Measurements from ENCODE around the gene TCHH. TPM values are rescaled to one million over a fixed set of nuclear protein-coding genes. Genes with fewer than 3 reads are reported as not detected.
A peak's percentile ranks its signal among the peaks of the same experiment; 100 is the strongest.
"Not testable (repeated sequence)": the region's sequence is repeated elsewhere in the genome, so short reads cannot be mapped to it uniquely, and the experiment has no call there.

The TCHH gene
- polyA plus RNA-seq, 1 donor: 0.22 TPM

GRCh38 chr1:152104854-152105253 lies 10.4 kb downstream of the TCHH start:
- peaks cover 8% of the 10 kb centered on the region for H3K4me1 ChIP-seq (ENCODE audit: control insufficient read depth, insufficient read depth, low read length)
- no peak overlapping the region for H3K27ac ChIP-seq (ENCODE audit: low read length)
- H3K9me3 ChIP-seq (ENCODE audit: control insufficient read depth, low read depth, low read length): peaks cover 16% of the 10 kb centered on the region
- no CpG with 5 or more reads among the region's 2 CpGs for WGBS (ENCODE audit: insufficient coverage, low lambda C conversion rate)
- H3K36me3 ChIP-seq (ENCODE audit: control insufficient read depth, insufficient read depth, low read length): no peaks in the 10 kb centered on the region
- peaks cover 63% of the 10 kb centered on the region for H3K27me3 ChIP-seq (ENCODE audit: control insufficient read depth, insufficient read depth, low read length)
- H3K4me3 ChIP-seq (ENCODE audit: low read length): no peak overlapping the region
- no peak for DNase-seq

DNA sequence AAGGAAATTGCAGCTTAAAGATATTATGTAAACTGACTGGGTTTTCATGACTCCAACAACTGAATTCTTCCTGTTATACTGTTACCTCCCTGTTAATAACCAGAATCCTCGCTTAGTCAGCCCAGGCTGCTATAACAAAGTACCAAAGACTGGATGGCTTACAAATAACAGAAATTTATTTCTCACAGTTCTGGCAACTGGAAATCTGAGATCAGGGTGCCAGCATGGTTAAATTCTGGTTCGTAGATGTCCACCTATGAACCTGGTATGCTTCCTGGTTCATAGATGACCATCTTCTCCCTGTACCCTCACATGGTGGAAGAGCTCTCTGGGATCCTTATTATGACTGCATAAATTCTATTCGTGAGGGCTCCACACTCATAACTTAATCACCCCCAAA lies 18.3 kb downstream of the TCHH start:
- Histone ChIP-seq H3K4me3 (ENCODE audit: low read length) (no peak overlapping the region), H3K36me3 (ENCODE audit: control insufficient read depth, insufficient read depth, low read length) (no peaks in the 10 kb centered on the region), H3K4me1 (ENCODE audit: control insufficient read depth, insufficient read depth, low read length) (no peaks in the 10 kb centered on the region), H3K9me3 (ENCODE audit: control insufficient read depth, low read depth, low read length) (no peaks in the 10 kb centered on the region), H3K27me3 (ENCODE audit: control insufficient read depth, insufficient read depth, low read length) (peaks cover 4% of the 10 kb centered on the region), H3K27ac (ENCODE audit: low read length) (no peak overlapping the region)
- DNase-seq: no peak
- WGBS (ENCODE audit: insufficient coverage, low lambda C conversion rate): 80% methylated on average over 1 of the region's 3 CpGs

DNA sequence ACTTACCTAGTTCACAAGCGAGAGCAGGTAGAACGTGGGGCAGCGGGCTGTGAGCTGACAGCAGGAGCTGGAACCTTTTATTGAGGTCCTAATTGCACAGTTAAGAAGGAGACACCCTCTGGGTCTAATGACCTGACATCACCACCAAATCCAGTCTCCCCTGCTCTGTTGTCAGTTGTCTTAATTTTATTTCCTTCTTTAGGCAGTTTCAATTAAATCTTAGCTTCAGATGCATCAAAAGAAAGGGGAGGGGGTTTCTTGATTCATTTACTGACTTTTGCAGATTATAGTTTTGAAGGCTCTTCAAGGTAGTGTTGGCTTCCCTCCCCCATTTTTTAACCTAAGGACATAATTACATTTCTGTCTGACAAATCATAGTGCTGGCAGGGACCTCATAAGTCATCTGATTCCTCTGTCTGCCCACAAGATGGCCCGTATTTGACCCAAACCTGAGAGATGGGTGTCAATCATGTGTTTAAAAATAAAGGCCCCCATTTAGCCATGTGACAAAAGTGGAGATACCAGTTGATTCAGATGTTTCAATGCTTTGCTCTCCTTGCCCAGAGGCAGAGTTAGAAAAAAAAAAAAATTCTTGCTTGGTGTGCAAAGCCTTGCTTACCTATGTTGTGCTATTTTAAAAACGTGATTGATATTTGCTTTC lies 26.1 kb downstream of the TCHH start, which contains the start of gene TCHHL1:
Gene TCHHL1, minus strand, starts transcription at position 51 of the 661 bp plus-strand sequence. CDS start 921 bp downstream, outside the sequence.
- Histone ChIP-seq H3K4me1 (ENCODE audit: control insufficient read depth, insufficient read depth, low read length) (peaks cover 4% of the 10 kb centered on the region), H3K4me3 (ENCODE audit: low read length) (no peak within 1 kb of the TSS), H3K36me3 (ENCODE audit: control insufficient read depth, insufficient read depth, low read length) (no peaks in the 10 kb centered on the region), H3K27ac (ENCODE audit: low read length) (no peak within 1 kb of the TSS), H3K27me3 (ENCODE audit: control insufficient read depth, insufficient read depth, low read length) (peaks cover 22% of the 10 kb centered on the region), H3K9me3 (ENCODE audit: control insufficient read depth, low read depth, low read length) (no peaks in the 10 kb centered on the region)
- no CpG with 5 or more reads among the region's 5 CpGs for WGBS (ENCODE audit: insufficient coverage, low lambda C conversion rate)
- DNase-seq: no peak

GRCh38 chr1:152086760-152087159 lies 28.5 kb downstream of the TCHH start:
- no peak overlapping the region for H3K27ac ChIP-seq (ENCODE audit: low read length)
- H3K27me3 ChIP-seq (ENCODE audit: control insufficient read depth, insufficient read depth, low read length): peaks cover 22% of the 10 kb centered on the region
- H3K36me3 ChIP-seq (ENCODE audit: control insufficient read depth, insufficient read depth, low read length): no peaks in the 10 kb centered on the region
- H3K4me3 ChIP-seq (ENCODE audit: low read length): no peak overlapping the region
- peaks cover 4% of the 10 kb centered on the region for H3K4me1 ChIP-seq (ENCODE audit: control insufficient read depth, insufficient read depth, low read length)
- H3K9me3 ChIP-seq (ENCODE audit: control insufficient read depth, low read depth, low read length): no peaks in the 10 kb centered on the region
- no peak for DNase-seq

DNA sequence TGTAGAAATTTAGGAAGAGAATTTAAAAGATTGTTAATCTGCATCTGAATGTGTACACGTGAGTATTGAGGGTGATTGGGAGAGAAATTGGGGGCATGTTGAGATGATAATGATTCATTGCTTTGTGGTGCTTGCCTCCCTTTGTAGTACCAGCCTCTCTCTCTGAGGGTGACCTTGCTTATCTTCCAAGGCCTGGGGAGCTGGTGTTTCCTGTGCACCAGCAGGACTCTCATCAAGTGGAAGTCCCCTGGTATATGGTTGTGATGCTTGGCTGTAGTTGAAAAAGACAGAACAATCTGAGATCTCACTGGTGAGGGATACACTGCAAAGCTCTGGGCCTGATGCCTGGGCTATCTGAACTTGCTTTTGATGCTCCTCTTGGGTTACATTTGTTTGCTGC lies 30.4 kb downstream of the TCHH start:
- Histone ChIP-seq H3K36me3 (ENCODE audit: control insufficient read depth, insufficient read depth, low read length) (no peaks in the 10 kb centered on the region), H3K4me3 (ENCODE audit: low read length) (no peak overlapping the region), H3K27ac (ENCODE audit: low read length) (no peak overlapping the region), H3K27me3 (ENCODE audit: control insufficient read depth, insufficient read depth, low read length) (peaks cover 22% of the 10 kb centered on the region), H3K4me1 (ENCODE audit: control insufficient read depth, insufficient read depth, low read length) (peaks cover 1% of the 10 kb centered on the region), H3K9me3 (ENCODE audit: control insufficient read depth, low read depth, low read length) (no peaks in the 10 kb centered on the region)
- no CpG with 5 or more reads among the region's 1 CpG for WGBS (ENCODE audit: insufficient coverage, low lambda C conversion rate)
- DNase-seq: no peak

DNA sequence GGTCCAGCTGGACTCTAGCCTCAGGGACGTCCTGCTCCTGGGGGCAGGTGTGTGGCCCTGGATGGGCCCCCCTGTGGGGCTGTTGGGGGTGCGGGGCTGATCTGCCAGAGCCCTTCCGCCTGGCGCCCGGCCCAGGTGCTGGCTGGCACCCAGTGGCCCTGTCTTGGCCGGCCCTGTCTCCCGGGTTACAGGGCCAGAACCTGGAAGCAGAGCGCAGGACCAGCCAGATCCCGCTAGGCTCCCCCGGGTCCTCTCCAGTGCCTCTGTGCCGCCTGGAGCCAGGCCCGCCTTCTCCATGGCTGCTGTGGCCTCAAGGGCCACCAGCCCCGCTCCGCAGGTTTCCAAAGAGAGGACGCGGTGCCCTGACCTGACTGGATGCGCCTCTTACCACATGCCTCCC lies 34.2 kb downstream of the TCHH start:
- H3K27ac ChIP-seq (ENCODE audit: low read length); H3K9me3 ChIP-seq (ENCODE audit: control insufficient read depth, low read depth, low read length); DNase-seq; H3K4me3 ChIP-seq (ENCODE audit: low read length); H3K36me3 ChIP-seq (ENCODE audit: control insufficient read depth, insufficient read depth, low read length); H3K4me1 ChIP-seq (ENCODE audit: control insufficient read depth, insufficient read depth, low read length): not testable (repeated sequence)
- H3K27me3 ChIP-seq (ENCODE audit: control insufficient read depth, insufficient read depth, low read length): peaks cover 13% of the 10 kb centered on the region
- no CpG with 5 or more reads among the region's 17 CpGs for WGBS (ENCODE audit: insufficient coverage, low lambda C conversion rate)

GRCh38 chr1:152080494-152080893 lies 34.8 kb downstream of the TCHH start:
- H3K4me1 ChIP-seq (ENCODE audit: control insufficient read depth, insufficient read depth, low read length); H3K36me3 ChIP-seq (ENCODE audit: control insufficient read depth, insufficient read depth, low read length); H3K27ac ChIP-seq (ENCODE audit: low read length); H3K4me3 ChIP-seq (ENCODE audit: low read length); H3K9me3 ChIP-seq (ENCODE audit: control insufficient read depth, low read depth, low read length); H3K27me3 ChIP-seq (ENCODE audit: control insufficient read depth, insufficient read depth, low read length); DNase-seq: not testable (repeated sequence)
- WGBS (ENCODE audit: insufficient coverage, low lambda C conversion rate): no CpG with 5 or more reads among the region's 17 CpGs

DNA sequence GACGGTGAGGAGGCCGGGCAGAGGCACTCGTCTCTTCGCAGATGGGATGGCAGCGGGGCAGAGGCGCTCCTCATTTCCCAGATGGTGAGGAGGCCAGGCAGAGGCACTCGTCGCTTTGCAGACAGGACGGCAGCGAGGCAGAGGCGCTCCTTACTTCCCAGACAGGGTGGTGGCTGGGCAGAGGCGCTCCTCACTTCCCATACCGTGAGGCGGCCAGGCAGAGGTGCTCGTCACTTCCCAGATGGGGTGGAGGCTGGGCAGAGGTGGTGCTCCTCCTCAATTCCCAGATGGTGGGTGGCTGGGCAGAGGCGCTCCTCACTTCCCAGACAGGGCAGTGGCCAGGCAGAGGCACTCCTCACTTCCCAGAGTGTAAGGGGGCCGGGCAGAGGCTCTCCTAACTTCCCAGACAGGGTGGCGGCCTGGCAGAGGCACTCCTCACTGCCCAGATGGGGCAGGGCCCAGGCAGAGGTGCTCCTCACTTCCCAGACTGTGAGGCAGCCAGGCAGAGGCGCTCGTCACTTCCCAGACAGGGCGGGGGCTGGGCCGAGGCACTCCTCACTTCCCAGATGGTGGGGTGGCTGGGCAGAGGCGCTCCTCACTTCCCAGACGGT lies 36.3 kb downstream of the TCHH start:
- Histone ChIP-seq H3K27me3 (ENCODE audit: control insufficient read depth, insufficient read depth, low read length) (no peaks in the 10 kb centered on the region), H3K4me3 (ENCODE audit: low read length) (no peak overlapping the region)

DNA sequence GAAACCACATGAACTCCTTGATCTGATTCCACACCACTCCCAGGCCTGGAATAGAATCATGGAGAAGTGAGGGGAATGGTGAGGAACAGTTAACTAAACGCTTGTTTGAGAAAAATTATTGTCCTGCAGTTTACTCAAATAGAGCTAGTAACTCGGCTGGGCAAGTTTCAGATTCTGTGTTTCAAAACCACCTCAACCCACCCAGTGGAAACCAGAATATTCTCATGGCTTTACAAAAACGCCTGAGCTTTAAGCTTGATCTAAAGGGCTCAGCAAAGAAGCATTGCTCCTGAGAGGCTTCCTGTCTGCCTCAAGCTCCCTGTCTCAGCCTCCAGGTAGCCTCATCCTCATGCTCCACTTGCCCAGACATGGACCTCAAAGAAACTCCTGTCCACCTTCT lies 42.9 kb downstream of the TCHH start:
- H3K27me3 ChIP-seq (ENCODE audit: control insufficient read depth, insufficient read depth, low read length): peaks cover 5% of the 10 kb centered on the region
- no peaks in the 10 kb centered on the region for H3K36me3 ChIP-seq (ENCODE audit: control insufficient read depth, insufficient read depth, low read length)
- peaks cover 4% of the 10 kb centered on the region for H3K4me1 ChIP-seq (ENCODE audit: control insufficient read depth, insufficient read depth, low read length)
- no peaks in the 10 kb centered on the region for H3K9me3 ChIP-seq (ENCODE audit: control insufficient read depth, low read depth, low read length)
- no peak overlapping the region for H3K27ac ChIP-seq (ENCODE audit: low read length)
- no peak for DNase-seq
- no peak overlapping the region for H3K4me3 ChIP-seq (ENCODE audit: low read length)
- no CpG with 5 or more reads among the region's 3 CpGs for WGBS (ENCODE audit: insufficient coverage, low lambda C conversion rate)

More for the DNA sequence above, 36.3 kb downstream of the TCHH start:
- no peaks in the 10 kb centered on the region for H3K9me3 ChIP-seq (ENCODE audit: control insufficient read depth, low read depth, low read length)
- H3K36me3 ChIP-seq (ENCODE audit: control insufficient read depth, insufficient read depth, low read length): no peaks in the 10 kb centered on the region
- DNase-seq: no peak
- no peaks in the 10 kb centered on the region for H3K4me1 ChIP-seq (ENCODE audit: control insufficient read depth, insufficient read depth, low read length)
- no peak overlapping the region for H3K27ac ChIP-seq (ENCODE audit: low read length)
- WGBS (ENCODE audit: insufficient coverage, low lambda C conversion rate): no CpG with 5 or more reads among the region's 24 CpGs

DNA sequence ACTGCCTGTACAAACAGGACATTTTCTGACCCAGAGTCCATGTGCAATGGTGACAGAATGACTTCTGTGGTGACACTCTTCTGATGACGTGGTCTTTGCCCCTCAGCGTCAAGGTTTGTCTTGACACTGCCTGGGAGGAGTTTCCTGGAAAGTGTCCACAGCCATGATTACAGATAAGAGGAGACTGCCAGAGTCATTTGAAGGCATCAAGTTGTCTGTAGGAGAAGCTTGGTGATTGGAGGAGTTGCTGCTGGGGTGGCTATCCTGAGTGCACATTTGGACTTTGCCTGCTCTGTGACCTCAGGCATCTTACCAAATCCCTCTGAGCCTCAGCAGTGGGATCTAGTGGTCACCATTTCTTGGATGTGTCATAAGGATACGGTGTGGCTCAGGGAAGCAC lies 44.1 kb downstream of the TCHH start:
- no CpG with 5 or more reads among the region's 3 CpGs for WGBS (ENCODE audit: insufficient coverage, low lambda C conversion rate)
- H3K27me3 ChIP-seq (ENCODE audit: control insufficient read depth, insufficient read depth, low read length): peaks cover 5% of the 10 kb centered on the region
- H3K4me1 ChIP-seq (ENCODE audit: control insufficient read depth, insufficient read depth, low read length): peaks cover 4% of the 10 kb centered on the region
- no peaks in the 10 kb centered on the region for H3K36me3 ChIP-seq (ENCODE audit: control insufficient read depth, insufficient read depth, low read length)
- no peaks in the 10 kb centered on the region for H3K9me3 ChIP-seq (ENCODE audit: control insufficient read depth, low read depth, low read length)
- no peak overlapping the region for H3K4me3 ChIP-seq (ENCODE audit: low read length)
- DNase-seq: peak; percentile 48 to 79
- no peak overlapping the region for H3K27ac ChIP-seq (ENCODE audit: low read length)

- Histone ChIP-seq H3K36me3 (ENCODE audit: control insufficient read depth, insufficient read depth, low read length) (no peaks in the 10 kb centered on the region), H3K27ac (ENCODE audit: low read length) (no peak overlapping the region), H3K27me3 (ENCODE audit: control insufficient read depth, insufficient read depth, low read length) (peaks cover 4% of the 10 kb centered on the region)
Observed at GRCh38 chr1:152067929-152068328, 47.3 kb downstream of the TCHH start.

More at GRCh38 chr1:152067929-152068328, 47.3 kb downstream of the TCHH start:
- DNase-seq: no peak
- H3K4me1 ChIP-seq (ENCODE audit: control insufficient read depth, insufficient read depth, low read length): peaks cover 4% of the 10 kb centered on the region
- no peak overlapping the region for H3K4me3 ChIP-seq (ENCODE audit: low read length)
- H3K9me3 ChIP-seq (ENCODE audit: control insufficient read depth, low read depth, low read length): no peaks in the 10 kb centered on the region
- no CpG with 5 or more reads among the region's 1 CpG for WGBS (ENCODE audit: insufficient coverage, low lambda C conversion rate)

All from large intestine (tissue), 3 donors.